GM12801 (cell line): Measurements from ENCODE around the gene MCC.

Experiments
- TF ChIP-seq, protein P1 (sequence below): IDR thresholded peaks from one replicate; pipeline ENCODE4 v1.5.1; 2011; ENCODE audit warnings: control low read depth; ENCODE audit not compliant: insufficient read length; ENCODE audit errors: extremely low read depth

Gene MCC

GRCh38 chr5:113039229-113039933 is 448.9 kb downstream of the MCC start:
- TF ChIP-seq, protein P1, sequence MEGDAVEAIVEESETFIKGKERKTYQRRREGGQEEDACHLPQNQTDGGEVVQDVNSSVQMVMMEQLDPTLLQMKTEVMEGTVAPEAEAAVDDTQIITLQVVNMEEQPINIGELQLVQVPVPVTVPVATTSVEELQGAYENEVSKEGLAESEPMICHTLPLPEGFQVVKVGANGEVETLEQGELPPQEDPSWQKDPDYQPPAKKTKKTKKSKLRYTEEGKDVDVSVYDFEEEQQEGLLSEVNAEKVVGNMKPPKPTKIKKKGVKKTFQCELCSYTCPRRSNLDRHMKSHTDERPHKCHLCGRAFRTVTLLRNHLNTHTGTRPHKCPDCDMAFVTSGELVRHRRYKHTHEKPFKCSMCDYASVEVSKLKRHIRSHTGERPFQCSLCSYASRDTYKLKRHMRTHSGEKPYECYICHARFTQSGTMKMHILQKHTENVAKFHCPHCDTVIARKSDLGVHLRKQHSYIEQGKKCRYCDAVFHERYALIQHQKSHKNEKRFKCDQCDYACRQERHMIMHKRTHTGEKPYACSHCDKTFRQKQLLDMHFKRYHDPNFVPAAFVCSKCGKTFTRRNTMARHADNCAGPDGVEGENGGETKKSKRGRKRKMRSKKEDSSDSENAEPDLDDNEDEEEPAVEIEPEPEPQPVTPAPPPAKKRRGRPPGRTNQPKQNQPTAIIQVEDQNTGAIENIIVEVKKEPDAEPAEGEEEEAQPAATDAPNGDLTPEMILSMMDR, result no peak

GRCh38 chr5:113038714-113039113 is 449.5 kb downstream of the MCC start:
- TF ChIP-seq, protein P1, result no peak

DNA sequence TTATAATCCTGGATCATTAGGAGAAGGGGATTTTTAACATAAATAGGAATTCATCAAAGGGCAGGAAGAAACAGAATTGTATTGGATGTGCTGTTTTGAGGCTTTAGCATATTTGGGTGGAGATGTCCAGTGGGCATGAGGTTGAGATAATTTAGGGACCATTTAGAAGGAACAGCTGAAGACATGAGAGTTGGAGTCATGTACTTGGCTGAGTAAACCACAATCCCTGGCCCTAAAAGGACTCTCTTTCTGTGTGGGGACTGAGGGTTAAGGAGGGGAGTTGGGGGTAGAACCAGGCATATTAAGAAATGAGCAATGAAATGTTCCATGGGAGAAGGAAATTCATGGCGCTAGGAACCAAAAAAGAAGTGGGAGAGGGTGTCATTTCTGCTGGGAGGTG is 450.1 kb downstream of the MCC start:
- TF ChIP-seq, protein P1, result no peak

DNA sequence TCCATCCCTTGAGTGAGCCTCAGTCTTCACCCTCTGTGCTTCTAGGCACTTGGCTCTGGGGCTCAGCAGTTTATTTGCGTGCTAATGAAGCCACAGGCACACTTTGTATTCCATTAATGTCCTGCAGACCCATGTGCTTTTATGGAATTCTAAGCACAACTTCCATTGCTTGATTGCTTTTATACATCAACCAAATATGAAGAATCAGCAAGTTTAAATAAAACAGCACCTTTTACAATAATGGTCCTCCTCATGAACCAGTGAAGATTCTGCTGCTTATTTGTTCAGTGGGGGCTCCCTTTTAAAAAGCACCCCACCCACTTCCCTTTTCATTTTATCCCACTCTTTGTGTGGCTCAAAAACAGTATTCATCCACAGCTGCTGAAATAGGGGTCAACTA is 451.4 kb downstream of the MCC start:
- TF ChIP-seq, protein P1, result no peak

DNA sequence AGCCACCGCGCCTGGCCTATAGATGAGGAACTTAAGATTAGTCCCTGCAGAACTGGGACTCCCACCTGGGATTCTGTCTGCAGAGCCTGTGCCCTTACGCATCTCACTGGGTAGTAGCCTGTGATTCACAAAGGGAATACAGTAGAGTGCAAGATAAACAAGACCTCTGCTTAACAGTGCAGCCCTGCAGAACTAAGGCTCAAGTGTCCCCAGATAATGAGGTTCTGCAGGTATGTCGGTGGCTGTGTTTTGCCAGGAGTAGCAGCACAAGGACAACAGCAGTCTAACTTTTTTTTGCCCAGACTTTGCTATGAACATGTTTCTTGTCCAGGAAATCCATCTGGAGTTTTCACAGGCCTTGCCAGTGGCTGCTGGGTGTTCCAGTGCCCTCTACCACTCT is 451.9 kb downstream of the MCC start:
- TF ChIP-seq, protein P1, result no peak

GRCh38 chr5:113035096-113035495 is 453.2 kb downstream of the MCC start:
- TF ChIP-seq, protein P1, result no peak

DNA sequence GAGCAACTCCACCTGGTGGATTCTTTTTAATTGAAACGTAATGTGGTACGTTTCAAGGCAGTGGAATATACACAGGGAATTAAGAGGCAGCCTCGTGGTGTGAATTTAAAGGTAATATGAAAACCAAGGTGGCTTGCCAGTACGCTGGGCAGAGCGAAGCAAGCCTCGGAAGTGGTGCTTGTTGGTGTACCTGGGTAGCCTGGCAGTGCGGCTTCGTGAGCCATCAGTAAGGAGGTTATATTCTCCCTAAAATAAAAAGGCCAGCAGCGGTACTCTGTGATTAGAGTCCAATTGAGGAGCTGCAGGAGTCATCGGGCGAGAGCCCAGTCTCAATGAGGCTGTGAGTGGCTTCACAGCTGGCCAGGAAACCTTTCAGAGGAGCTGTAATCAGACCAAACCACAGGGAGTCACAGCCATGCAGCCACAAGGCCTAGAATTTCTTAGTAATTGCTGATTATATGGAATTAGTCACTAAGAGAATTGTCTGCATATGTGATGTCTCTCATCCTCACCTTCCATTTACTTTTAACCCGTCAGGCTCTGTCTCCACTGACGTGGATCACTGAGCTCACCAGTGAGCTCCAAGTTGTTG is 454.0 kb downstream of the MCC start:
- TF ChIP-seq, protein P1, result no peak
